DND-41 (cell line): ENCODE data around the gene SYTL4.

ENCODE experiments used
- ATAC-seq: fragments of 200-7000 bp; cut with Tn5 transposase; 3 replicates; pipeline ENCODE4 v1.9.1; 2021; ENCODE audit warnings: low read depth; ENCODE audit not compliant: insufficient read depth
- DNase-seq: peaks from one replicate; pipeline ENCODE4 v3.0.0-alpha.2; 2020
- H2AFZ ChIP-seq: 2 replicates; pipeline ENCODE4 v1.6.0; 2012; ENCODE audit warnings: low read depth, low read length
- H3K27ac ChIP-seq: 2 replicates; pipeline ENCODE4 v1.5.1; 2012; ENCODE audit warnings: low read length, inconsistent platforms
- H3K27me3 ChIP-seq: fragments of 200-600 bp; sonication (generic); 2 replicates; pipeline ENCODE4 v1.6.0; 2012; ENCODE audit warnings: low read length, mild to moderate bottlenecking, inconsistent platforms; ENCODE audit not compliant: insufficient read depth, poor library complexity
- H3K36me3 ChIP-seq: 2 replicates; pipeline ENCODE4 v1.5.1; 2012; ENCODE audit warnings: low read length, inconsistent platforms; ENCODE audit not compliant: insufficient read depth
- H3K4me1 ChIP-seq: 2 replicates; pipeline ENCODE4 v1.5.1; 2012; ENCODE audit warnings: mild to moderate bottlenecking, low read length; ENCODE audit not compliant: insufficient read depth
- H3K4me2 ChIP-seq: 2 replicates; pipeline ENCODE4 v1.6.0; 2012; ENCODE audit warnings: mild to moderate bottlenecking, moderate library complexity, low read length, inconsistent platforms; ENCODE audit not compliant: insufficient read depth
- H3K4me3 ChIP-seq, 2 experiments: fragments of 200-600 bp in 1 of 2; shearing (Covaris generic) in 1 of 2; 2 replicates each; pipeline ENCODE4 v1.5.1; 2012 to 2016; ENCODE audit warnings: inconsistent platforms in 2 of 2, low read length in 2 of 2, mild to moderate bottlenecking in 2 of 2, low read depth in 1 of 2, moderate library complexity in 1 of 2
- H3K79me2 ChIP-seq: 2 replicates; pipeline ENCODE4 v1.6.0; 2012; ENCODE audit warnings: low read length, inconsistent platforms; ENCODE audit not compliant: insufficient read depth
- H3K9ac ChIP-seq: 2 replicates; pipeline ENCODE4 v1.6.0; 2012; ENCODE audit warnings: low read depth, mild to moderate bottlenecking, inconsistent platforms, low read length, moderate library complexity
- H3K9me3 ChIP-seq: 2 replicates; pipeline ENCODE4 v1.5.1; 2012; ENCODE audit warnings: low read length, moderate library complexity, mild to moderate bottlenecking, inconsistent platforms; ENCODE audit not compliant: insufficient read depth, severe bottlenecking
- H4K20me1 ChIP-seq: 2 replicates; pipeline ENCODE4 v1.6.0; 2012; ENCODE audit warnings: low read length; ENCODE audit not compliant: insufficient read depth
- CTCF ChIP-seq: IDR thresholded peaks from 2 replicates; pipeline ENCODE4 v1.5.1; 2012; ENCODE audit warnings: borderline replicate concordance, low read length, moderate library complexity, mild to moderate bottlenecking; ENCODE audit not compliant: poor library complexity, severe bottlenecking; ENCODE audit errors: extremely low read depth
- EZH2 ChIP-seq: IDR thresholded peaks from 3 replicates; pipeline ENCODE4 v1.6.1; 2012; ENCODE audit warnings: borderline replicate concordance, low read depth, mild to moderate bottlenecking, moderate library complexity, low read length, inconsistent platforms; ENCODE audit not compliant: severe bottlenecking

Gene SYTL4

GRCh38 chrX:100748108-100748507, 16.2 kb upstream of the SYTL4 start:
- Histone ChIP-seq H3K4me2 (no peak overlapping the region), H3K4me3 (no peak overlapping the region), H3K36me3 (no peaks in the 10 kb centered on the region), H3K27ac (no peak overlapping the region), H3K9me3 (no peaks in the 10 kb centered on the region), H3K4me1 (no peaks in the 10 kb centered on the region), H2AFZ (no peak overlapping the region), H4K20me1 (no peaks in the 10 kb centered on the region), H3K9ac (no peak overlapping the region), H3K79me2 (no peaks in the 10 kb centered on the region), H3K27me3 (no peaks in the 10 kb centered on the region)
- DNase-seq: no peak
- no peak for ATAC-seq
- TF ChIP-seq EZH2 (no peak), CTCF (no peak)

- no peak overlapping the region for H2AFZ ChIP-seq
- ATAC-seq: no peak
- DNase-seq: no peak
- no peak for TF ChIP-seq CTCF
- TF ChIP-seq EZH2: no peak
- H3K9me3 ChIP-seq: no peaks in the 10 kb centered on the region
- no peak overlapping the region for H3K27ac ChIP-seq
- H3K4me2 ChIP-seq: no peak overlapping the region
- H3K79me2 ChIP-seq: no peaks in the 10 kb centered on the region
- H4K20me1 ChIP-seq: no peaks in the 10 kb centered on the region
- no peaks in the 10 kb centered on the region for H3K27me3 ChIP-seq
- no peaks in the 10 kb centered on the region for H3K4me1 ChIP-seq
- H3K9ac ChIP-seq: no peak overlapping the region
- no peak overlapping the region for H3K4me3 ChIP-seq
- no peaks in the 10 kb centered on the region for H3K36me3 ChIP-seq
Observed at GRCh38 chrX:100747703-100748102, 15.8 kb upstream of the SYTL4 start.

- DNase-seq: no peak
- no peak overlapping the region for H3K4me3 ChIP-seq
- no peaks in the 10 kb centered on the region for H3K36me3 ChIP-seq
- no peak overlapping the region for H3K4me2 ChIP-seq
- no peaks in the 10 kb centered on the region for H3K4me1 ChIP-seq
- no peaks in the 10 kb centered on the region for H3K79me2 ChIP-seq
- H2AFZ ChIP-seq: no peak overlapping the region
- no peaks in the 10 kb centered on the region for H3K27me3 ChIP-seq
- H4K20me1 ChIP-seq: no peaks in the 10 kb centered on the region
- no peak for ATAC-seq
- no peaks in the 10 kb centered on the region for H3K9me3 ChIP-seq
- no peak for TF ChIP-seq CTCF
- TF ChIP-seq EZH2: no peak
- no peak overlapping the region for H3K27ac ChIP-seq
- H3K9ac ChIP-seq: no peak overlapping the region
Observed at GRCh38 chrX:100747090-100747489, 15.2 kb upstream of the SYTL4 start.
